Measurements from ENCODE around the gene TEF.
A peak's percentile ranks its signal among the peaks of the same experiment; 100 is the strongest.

The TEF gene

GRCh38 chr22:41406410-41406809 lies 24.7 kb downstream of the TEF start:
- H3K4me3 ChIP-seq (ENCODE audit: low read depth, low read length) = no peak overlapping the region
- no peak for TF ChIP-seq CTCF (IDR thresholded peaks at IDR 0.05; ENCODE audit: borderline replicate concordance, insufficient read depth, low read depth, low read length)

- no peak for TF ChIP-seq CTCF (IDR thresholded peaks at IDR 0.05; ENCODE audit: borderline replicate concordance, insufficient read depth, low read depth, low read length)
These were observed 25.7 kb downstream of the TEF start for GRCh38 chr22:41407433-41407832.

GRCh38 chr22:41408665-41409064 lies 26.9 kb downstream of the TEF start:
- H3K4me3 ChIP-seq (ENCODE audit: low read depth, low read length) = no peak overlapping the region
- no peak for TF ChIP-seq CTCF (IDR thresholded peaks at IDR 0.05; ENCODE audit: borderline replicate concordance, insufficient read depth, low read depth, low read length)

More at GRCh38 chr22:41407433-41407832, 25.7 kb downstream of the TEF start:
- no peak overlapping the region for H3K4me3 ChIP-seq (ENCODE audit: low read depth, low read length)

- no peak for TF ChIP-seq CTCF (IDR thresholded peaks at IDR 0.05; ENCODE audit: borderline replicate concordance, insufficient read depth, low read depth, low read length)
- no peak overlapping the region for H3K4me3 ChIP-seq (ENCODE audit: low read depth, low read length)
These were observed 28.6 kb downstream of the TEF start for GRCh38 chr22:41410311-41410751.

GRCh38 chr22:41411021-41411851 lies 29.5 kb downstream of the TEF start:
- no peak overlapping the region for H3K4me3 ChIP-seq (ENCODE audit: low read depth, low read length)
- no peak for TF ChIP-seq CTCF (IDR thresholded peaks at IDR 0.05; ENCODE audit: borderline replicate concordance, insufficient read depth, low read depth, low read length)

GRCh38 chr22:41415554-41415953 lies 33.8 kb downstream of the TEF start:
- no peak for TF ChIP-seq CTCF (IDR thresholded peaks at IDR 0.05; ENCODE audit: borderline replicate concordance, insufficient read depth, low read depth, low read length)
- H3K4me3 ChIP-seq (ENCODE audit: low read depth, low read length) = peak overlapping the region; percentile 10

Measured in GM12875 (cell line).